GM19238 (cell line): ENCODE data around the gene ADAMTS19.
"Not testable (repeated sequence)": the region's sequence is repeated elsewhere in the genome, so short reads cannot be mapped to it uniquely, and the experiment has no call there.

Experiments used
- DNase-seq: peaks from one replicate; pipeline ENCODE4 v3.0.0; 2011; ENCODE audit warnings: low spot score; ENCODE audit not compliant: insufficient read length

ADAMTS19 gene

GRCh38 chr5:129572060-129572459 is 112.0 kb downstream of the ADAMTS19 start:
- no peak for DNase-seq

- not testable (repeated sequence) for DNase-seq
These were observed 124.4 kb downstream of the ADAMTS19 start for GRCh38 chr5:129584496-129584895.

- no peak for DNase-seq
These were observed 131.5 kb downstream of the ADAMTS19 start for GRCh38 chr5:129591508-129592160.

- DNase-seq, result no peak
These were observed 133.4 kb downstream of the ADAMTS19 start for GRCh38 chr5:129593525-129593924.

GRCh38 chr5:129601576-129601975 is 141.5 kb downstream of the ADAMTS19 start:
- no peak for DNase-seq

GRCh38 chr5:129608350-129608749 is 148.3 kb downstream of the ADAMTS19 start:
- no peak for DNase-seq

GRCh38 chr5:129609710-129610109 is 149.6 kb downstream of the ADAMTS19 start:
- DNase-seq, result no peak

GRCh38 chr5:129616517-129616916 is 156.4 kb downstream of the ADAMTS19 start:
- DNase-seq, result no peak

GRCh38 chr5:129617206-129617605 is 157.1 kb downstream of the ADAMTS19 start:
- no peak for DNase-seq

GRCh38 chr5:129619782-129620181 is 159.7 kb downstream of the ADAMTS19 start:
- no peak for DNase-seq

GRCh38 chr5:129622531-129622930 is 162.4 kb downstream of the ADAMTS19 start:
- no peak for DNase-seq

GRCh38 chr5:129629575-129629974 is 169.5 kb downstream of the ADAMTS19 start:
- DNase-seq, result no peak

GRCh38 chr5:129630101-129630500 is 170.0 kb downstream of the ADAMTS19 start:
- DNase-seq, result no peak

- no peak for DNase-seq
These were observed 171.9 kb downstream of the ADAMTS19 start for GRCh38 chr5:129631961-129632360.

- DNase-seq, result not testable (repeated sequence)
These were observed 177.4 kb downstream of the ADAMTS19 start for GRCh38 chr5:129637501-129637900.

- no peak for DNase-seq
These were observed 179.2 kb downstream of the ADAMTS19 start for GRCh38 chr5:129639331-129639730.

- DNase-seq, result no peak
These were observed 192.4 kb downstream of the ADAMTS19 start for GRCh38 chr5:129652349-129653056.

- no peak for DNase-seq
These were observed 192.9 kb downstream of the ADAMTS19 start for GRCh38 chr5:129653057-129653375.

GRCh38 chr5:129653442-129653841 is 193.3 kb downstream of the ADAMTS19 start:
- DNase-seq, result no peak

- no peak for DNase-seq
These were observed 196.9 kb downstream of the ADAMTS19 start for GRCh38 chr5:129656952-129657351.

- no peak for DNase-seq
These were observed 198.7 kb downstream of the ADAMTS19 start for GRCh38 chr5:129658801-129659200.

- no peak for DNase-seq
These were observed 201.4 kb downstream of the ADAMTS19 start for GRCh38 chr5:129661366-129662035.
